Measurements from ENCODE around the gene SYT7. TPM values are rescaled to one million over a fixed set of nuclear protein-coding genes. Genes with fewer than 3 reads are reported as not detected.
A peak's percentile ranks its signal among the peaks of the same experiment; 100 is the strongest.

The SYT7 gene
- total RNA-seq, 1 donor from 2014 or later: 0.39 TPM

GRCh38 chr11:61499816-61500491 is 80.9 kb downstream of the SYT7 start:
- DNase-seq (ENCODE audit: low read depth in 2 of 2): no peak

GRCh38 chr11:61498767-61499341 is 82.0 kb downstream of the SYT7 start:
- no peak for DNase-seq (ENCODE audit: low read depth in 2 of 2)

- DNase-seq (ENCODE audit: low read depth in 2 of 2): no peak
Measured at GRCh38 chr11:61497876-61498275, 83.0 kb downstream of the SYT7 start.

GRCh38 chr11:61497473-61497872 is 83.4 kb downstream of the SYT7 start:
- no peak for DNase-seq (ENCODE audit: low read depth in 2 of 2)

GRCh38 chr11:61496602-61497400 is 84.1 kb downstream of the SYT7 start:
- DNase-seq (ENCODE audit: low read depth in 2 of 2): no peak

GRCh38 chr11:61495801-61496601 is 84.9 kb downstream of the SYT7 start:
- no peak for DNase-seq (ENCODE audit: low read depth in 2 of 2)

GRCh38 chr11:61494381-61494961 is 86.4 kb downstream of the SYT7 start:
- DNase-seq (ENCODE audit: low read depth in 2 of 2): no peak

- DNase-seq (ENCODE audit: low read depth in 2 of 2): no peak
Measured at GRCh38 chr11:61491736-61492395, 89.0 kb downstream of the SYT7 start.

- DNase-seq (ENCODE audit: low read depth in 2 of 2): no peak
Measured at GRCh38 chr11:61489833-61490721, 90.8 kb downstream of the SYT7 start.

GRCh38 chr11:61488651-61489291 is 92.1 kb downstream of the SYT7 start:
- no peak for DNase-seq (ENCODE audit: low read depth in 2 of 2)

GRCh38 chr11:61487342-61488025 is 93.4 kb downstream of the SYT7 start:
- no peak for DNase-seq (ENCODE audit: low read depth in 2 of 2)

- no peak for DNase-seq (ENCODE audit: low read depth in 2 of 2)
Measured at GRCh38 chr11:61486779-61487178, 94.1 kb downstream of the SYT7 start.

- no peak for DNase-seq (ENCODE audit: low read depth in 2 of 2)
Measured at GRCh38 chr11:61486011-61486620, 94.8 kb downstream of the SYT7 start.

- no peak for DNase-seq (ENCODE audit: low read depth in 2 of 2)
Measured at GRCh38 chr11:61485080-61485479, 95.8 kb downstream of the SYT7 start.

- no peak for DNase-seq (ENCODE audit: low read depth in 2 of 2)
Measured at GRCh38 chr11:61484541-61484940, 96.3 kb downstream of the SYT7 start.

- DNase-seq (ENCODE audit: low read depth in 2 of 2): peak in 1 of 2 donors; percentile 9
Measured at GRCh38 chr11:61482513-61482912, 98.4 kb downstream of the SYT7 start.

- DNase-seq (ENCODE audit: low read depth in 2 of 2): no peak
Measured at GRCh38 chr11:61481806-61482205, 99.1 kb downstream of the SYT7 start.

GRCh38 chr11:61480994-61481335 is 99.9 kb downstream of the SYT7 start:
- peak in 1 of 2 donors; percentile 12 for DNase-seq (ENCODE audit: low read depth in 2 of 2)

Data from dermis microvascular lymphatic vessel endothelial cell (primary cell).